Activated B cell treated with CpG ODN at 0.5 μM for 24 hours (primary cell): Measurements from ENCODE around the gene DBN1. TPM values are rescaled to one million over a fixed set of nuclear protein-coding genes. Genes with fewer than 3 reads are reported as not detected.

Source experiments
- ATAC-seq: fragments of 200-7000 bp; cut with Tn5 transposase; one replicate; pipeline ENCODE4 v1.10.0; 2021; ENCODE audit warnings: low read depth, mild to moderate bottlenecking, moderate library complexity
- CTCF ChIA-PET: fragments of 350-600 bp; sonication (Branson Sonifier 250); formaldehyde crosslinking; loops from one replicate; lab custom pipeline; 2021; ENCODE audit warnings: antibody characterized with exemption; lab: Charles Lee
- POLR2A ChIA-PET: fragments of 350-600 bp; sonication (Branson Sonifier 250); formaldehyde crosslinking; loops from one replicate; lab custom pipeline; 2021; ENCODE audit warnings: antibody characterized with exemption; lab: Charles Lee
- DNase-seq: peaks from one replicate; pipeline ENCODE4 v3.0.0; 2022
- H3K27ac Mint-ChIP-seq: one replicate; pipeline ENCODE4 v1.8.0; 2020; ENCODE audit warnings: mixed read lengths
- H3K27me3 Mint-ChIP-seq: one replicate; pipeline ENCODE4 v1.8.0; 2021; ENCODE audit warnings: mixed read lengths
- H3K36me3 Mint-ChIP-seq: one replicate; pipeline ENCODE4 v1.8.0; 2021; ENCODE audit warnings: low read depth, mixed read lengths
- H3K4me1 Mint-ChIP-seq: one replicate; pipeline ENCODE4 v1.8.0; 2021; ENCODE audit warnings: mixed read lengths
- H3K4me3 Mint-ChIP-seq: one replicate; pipeline ENCODE4 v1.8.0; 2020; ENCODE audit warnings: mild to moderate bottlenecking, mixed read lengths
- H3K9me3 Mint-ChIP-seq: one replicate; pipeline ENCODE4 v1.8.0; 2020; ENCODE audit warnings: mixed read lengths
- intact Hi-C: fragments of 100-400 bp; cut with micrococcal nuclease; formaldehyde crosslinking; loops from one replicate; pipeline ENCODE4 v1.15.1; 2024
- total RNA-seq: library from RNA; stranded (reverse); gene quantifications from 2 replicates; pipeline ENCODE4 v1.2.3, GENCODE V29; 2022
- TF ChIP-seq, protein P1 (sequence below): fragments of 200-600 bp; IDR thresholded peaks from one replicate; pipeline ENCODE4 v1.8.0; 2022; ENCODE audit warnings: antibody characterized with exemption, mild to moderate bottlenecking

Gene DBN1
- total RNA-seq, 1 donor from 2014 or later: 3.9 TPM

DNA sequence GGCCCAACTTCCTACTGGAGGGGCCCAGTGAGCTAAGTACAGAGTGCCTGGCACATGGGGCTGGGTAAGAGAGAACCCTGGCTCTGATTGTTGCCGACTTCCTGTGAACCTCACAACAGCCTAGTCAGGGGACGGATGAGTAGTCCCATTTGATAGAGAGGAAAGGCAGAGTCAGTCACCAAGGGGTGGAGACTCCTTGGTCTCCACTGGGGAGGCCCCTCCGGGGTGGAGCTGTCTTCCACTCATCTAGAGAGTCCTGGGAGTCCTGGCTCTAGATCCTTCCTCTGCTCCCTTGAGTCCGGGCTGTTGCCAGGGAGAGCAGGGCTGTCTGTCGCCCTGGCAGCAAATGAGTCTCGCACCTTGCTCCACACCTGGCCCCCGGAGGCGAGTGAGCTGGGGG is 39.0 kb downstream of the DBN1 start:
- intact Hi-C loops: no loop called here
- Mint-ChIP-seq H3K36me3 (peaks cover 63% of the 10 kb centered on the region), H3K27ac (no peak overlapping the region), H3K9me3 (no peaks in the 10 kb centered on the region), H3K4me1 (peaks cover 57% of the 10 kb centered on the region), H3K4me3 (no peak overlapping the region), H3K27me3 (no peaks in the 10 kb centered on the region)
- POLR2A ChIA-PET: interaction anchor here (1.5 to 12.5 kb wide), 2 partner anchors 8 to 11 kb away, joined by 3 to 296 read pairs; partner anchors contain the start of genes GRK6 and PRR7
- CTCF ChIA-PET: interaction anchor here (1.9 kb wide), 1 partner anchor 20 kb away, joined by 5 read pairs; no protein-coding TSS in a partner anchor
- TF ChIP-seq, protein P1, sequence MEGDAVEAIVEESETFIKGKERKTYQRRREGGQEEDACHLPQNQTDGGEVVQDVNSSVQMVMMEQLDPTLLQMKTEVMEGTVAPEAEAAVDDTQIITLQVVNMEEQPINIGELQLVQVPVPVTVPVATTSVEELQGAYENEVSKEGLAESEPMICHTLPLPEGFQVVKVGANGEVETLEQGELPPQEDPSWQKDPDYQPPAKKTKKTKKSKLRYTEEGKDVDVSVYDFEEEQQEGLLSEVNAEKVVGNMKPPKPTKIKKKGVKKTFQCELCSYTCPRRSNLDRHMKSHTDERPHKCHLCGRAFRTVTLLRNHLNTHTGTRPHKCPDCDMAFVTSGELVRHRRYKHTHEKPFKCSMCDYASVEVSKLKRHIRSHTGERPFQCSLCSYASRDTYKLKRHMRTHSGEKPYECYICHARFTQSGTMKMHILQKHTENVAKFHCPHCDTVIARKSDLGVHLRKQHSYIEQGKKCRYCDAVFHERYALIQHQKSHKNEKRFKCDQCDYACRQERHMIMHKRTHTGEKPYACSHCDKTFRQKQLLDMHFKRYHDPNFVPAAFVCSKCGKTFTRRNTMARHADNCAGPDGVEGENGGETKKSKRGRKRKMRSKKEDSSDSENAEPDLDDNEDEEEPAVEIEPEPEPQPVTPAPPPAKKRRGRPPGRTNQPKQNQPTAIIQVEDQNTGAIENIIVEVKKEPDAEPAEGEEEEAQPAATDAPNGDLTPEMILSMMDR: no peak
- ATAC-seq (no peak), DNase-seq (no peak)

DNA sequence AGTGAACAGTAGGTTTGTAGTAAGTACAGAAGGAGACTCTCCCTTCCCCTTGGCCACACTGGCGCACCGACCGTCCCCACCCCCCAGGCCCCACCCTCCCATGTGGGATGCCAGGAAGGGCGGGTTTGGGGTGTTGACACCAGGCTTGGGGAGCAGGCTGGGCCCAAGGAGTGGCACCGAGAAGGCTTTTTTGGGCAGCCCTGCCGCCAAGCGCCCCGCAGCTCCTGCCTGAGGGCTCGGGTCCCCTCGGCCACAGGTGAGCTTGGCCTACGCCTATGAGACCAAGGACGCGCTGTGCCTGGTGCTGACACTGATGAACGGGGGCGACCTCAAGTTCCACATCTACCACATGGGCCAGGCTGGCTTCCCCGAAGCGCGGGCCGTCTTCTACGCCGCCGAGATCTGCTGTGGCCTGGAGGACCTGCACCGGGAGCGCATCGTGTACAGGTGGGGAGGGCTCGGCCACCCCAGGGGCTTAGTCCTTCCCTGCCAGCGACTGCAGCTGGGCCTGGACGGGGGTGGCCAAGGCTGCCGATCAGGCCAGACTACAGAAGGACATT is 39.7 kb downstream of the DBN1 start:
- H3K27me3 Mint-ChIP-seq: no peaks in the 10 kb centered on the region
- peaks cover 62% of the 10 kb centered on the region for H3K36me3 Mint-ChIP-seq
- TF ChIP-seq, protein P1: no peak
- no peak overlapping the region for H3K4me3 Mint-ChIP-seq
- H3K27ac Mint-ChIP-seq: no peak overlapping the region
- ChIA-PET POLR2A (interaction anchor here (1.5 to 12.5 kb wide), 2 partner anchors 7 to 12 kb away, joined by 3 to 296 read pairs; partner anchors contain the start of genes GRK6 and PRR7), CTCF (interaction anchor here (1.9 kb wide), 1 partner anchor 20 kb away, joined by 5 read pairs; no protein-coding TSS in a partner anchor)
- no peaks in the 10 kb centered on the region for H3K9me3 Mint-ChIP-seq
- ATAC-seq (no peak), DNase-seq (no peak)
- H3K4me1 Mint-ChIP-seq: peaks cover 62% of the 10 kb centered on the region
- intact Hi-C loops: no loop called here

DNA sequence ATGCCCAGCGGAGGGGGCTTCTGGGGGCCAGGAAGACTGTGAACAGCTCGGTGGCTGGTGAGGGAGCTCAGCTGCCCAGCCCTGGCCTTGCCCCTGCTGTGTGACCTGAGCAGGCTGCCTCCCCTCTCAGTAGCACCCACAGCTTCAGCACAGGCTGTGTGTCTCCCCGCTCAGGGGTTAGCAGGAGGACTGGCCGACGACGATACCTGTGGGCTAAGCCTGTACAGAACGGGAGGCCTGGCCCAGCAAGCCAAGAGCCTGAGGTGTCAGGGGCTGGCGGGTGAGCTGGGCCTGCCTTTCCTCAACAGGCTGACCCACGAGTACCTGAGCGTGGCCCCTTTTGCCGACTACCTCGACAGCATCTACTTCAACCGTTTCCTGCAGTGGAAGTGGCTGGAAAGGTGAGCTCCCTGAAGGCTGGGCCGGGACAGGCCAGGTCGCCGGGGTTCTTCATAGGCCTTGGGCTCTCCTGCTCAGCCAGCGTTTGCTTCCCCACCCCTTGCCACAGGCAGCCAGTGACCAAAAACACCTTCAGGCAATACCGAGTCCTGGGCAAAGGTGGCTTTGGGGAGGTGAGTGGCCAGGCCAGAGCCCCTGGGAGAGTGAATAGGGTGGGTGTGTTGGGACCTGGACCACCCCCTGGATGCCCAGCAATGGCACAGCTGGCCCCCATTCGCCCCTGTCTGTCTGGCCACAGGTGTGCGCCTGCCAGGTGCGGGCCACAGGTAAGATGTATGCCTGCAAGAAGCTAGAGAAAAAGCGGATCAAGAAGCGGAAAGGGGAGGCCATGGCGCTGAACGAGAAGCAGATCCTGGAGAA is 40.4 kb downstream of the DBN1 start:
- Mint-ChIP-seq H3K27me3 (no peaks in the 10 kb centered on the region), H3K4me1 (peaks cover 65% of the 10 kb centered on the region), H3K9me3 (no peaks in the 10 kb centered on the region), H3K36me3 (peaks cover 55% of the 10 kb centered on the region), H3K27ac (peak overlapping the region; percentile 20), H3K4me3 (no peak overlapping the region)
- TF ChIP-seq, protein P1: no peak
- DNase-seq (no peak), ATAC-seq (no peak)
- intact Hi-C loops: no loop called here
- CTCF ChIA-PET: interaction anchor here (1.9 to 4.9 kb wide), 2 partner anchors 12 to 21 kb away, joined by 5 to 29 read pairs; partner anchors contain the start of gene PRR7
- POLR2A ChIA-PET: interaction anchor here (0.6 to 12.5 kb wide), 5 partner anchors 12 to 81 kb away, joined by 3 to 296 read pairs (median 14); partner anchors contain the start of genes LMAN2 and PRR7

DNA sequence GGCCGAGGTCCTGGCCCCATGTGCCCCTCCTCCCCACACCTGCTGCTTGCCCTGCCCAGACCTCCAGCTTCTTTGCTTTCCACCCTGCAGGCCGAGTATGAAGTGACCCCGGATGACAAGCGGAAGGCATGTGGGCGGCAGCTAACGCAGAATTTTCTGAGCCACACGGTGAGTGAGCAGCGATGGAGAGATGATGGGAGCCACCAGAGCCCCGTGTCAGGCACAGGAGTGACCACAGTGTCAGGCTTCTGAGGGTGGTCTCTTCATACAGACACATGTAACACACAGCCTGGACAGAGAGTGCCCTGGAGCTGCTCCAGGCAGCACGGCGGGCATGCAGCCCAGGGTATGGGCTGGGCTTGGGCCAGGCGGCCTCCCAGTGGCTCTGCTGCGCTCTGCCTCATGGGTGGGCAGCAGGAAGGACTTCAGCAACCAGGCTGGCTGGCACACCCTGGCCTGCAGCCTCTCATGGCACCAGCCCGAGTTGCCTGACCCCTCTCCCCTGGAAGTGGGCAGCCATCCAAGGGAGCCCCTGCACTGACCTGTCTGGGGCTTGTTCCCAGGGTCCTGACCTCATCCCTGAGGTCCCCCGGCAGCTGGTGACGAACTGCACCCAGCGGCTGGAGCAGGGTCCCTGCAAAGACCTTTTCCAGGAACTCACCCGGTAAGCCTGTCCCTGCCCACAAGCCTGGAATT is 41.1 kb downstream of the DBN1 start:
- DNase-seq (no peak), ATAC-seq (no peak)
- peak overlapping the region; percentile 89 for H3K27ac Mint-ChIP-seq
- peaks cover 73% of the 10 kb centered on the region for H3K4me1 Mint-ChIP-seq
- ChIA-PET POLR2A (interaction anchor here (0.6 to 12.5 kb wide), 11 partner anchors 13 to 895 kb away, joined by 3 to 296 read pairs (median 6); partner anchors contain the start of genes DOK3, LMAN2, PDLIM7 and PRR7), CTCF (interaction anchor here (1.3 to 4.9 kb wide), 4 partner anchors 13 to 29 kb away, joined by 4 to 29 read pairs (median 22); partner anchors contain the start of gene PRR7)
- intact Hi-C loops: no loop called here
- no peaks in the 10 kb centered on the region for H3K27me3 Mint-ChIP-seq
- TF ChIP-seq, protein P1: no peak
- peak overlapping the region; percentile 88 for H3K4me3 Mint-ChIP-seq
- H3K36me3 Mint-ChIP-seq: peaks cover 48% of the 10 kb centered on the region
- no peaks in the 10 kb centered on the region for H3K9me3 Mint-ChIP-seq
